ENCODE results near the gene CENPE. TPM values are rescaled to one million over a fixed set of nuclear protein-coding genes. Genes with fewer than 3 reads are reported as not detected.

The CENPE gene, protein sequence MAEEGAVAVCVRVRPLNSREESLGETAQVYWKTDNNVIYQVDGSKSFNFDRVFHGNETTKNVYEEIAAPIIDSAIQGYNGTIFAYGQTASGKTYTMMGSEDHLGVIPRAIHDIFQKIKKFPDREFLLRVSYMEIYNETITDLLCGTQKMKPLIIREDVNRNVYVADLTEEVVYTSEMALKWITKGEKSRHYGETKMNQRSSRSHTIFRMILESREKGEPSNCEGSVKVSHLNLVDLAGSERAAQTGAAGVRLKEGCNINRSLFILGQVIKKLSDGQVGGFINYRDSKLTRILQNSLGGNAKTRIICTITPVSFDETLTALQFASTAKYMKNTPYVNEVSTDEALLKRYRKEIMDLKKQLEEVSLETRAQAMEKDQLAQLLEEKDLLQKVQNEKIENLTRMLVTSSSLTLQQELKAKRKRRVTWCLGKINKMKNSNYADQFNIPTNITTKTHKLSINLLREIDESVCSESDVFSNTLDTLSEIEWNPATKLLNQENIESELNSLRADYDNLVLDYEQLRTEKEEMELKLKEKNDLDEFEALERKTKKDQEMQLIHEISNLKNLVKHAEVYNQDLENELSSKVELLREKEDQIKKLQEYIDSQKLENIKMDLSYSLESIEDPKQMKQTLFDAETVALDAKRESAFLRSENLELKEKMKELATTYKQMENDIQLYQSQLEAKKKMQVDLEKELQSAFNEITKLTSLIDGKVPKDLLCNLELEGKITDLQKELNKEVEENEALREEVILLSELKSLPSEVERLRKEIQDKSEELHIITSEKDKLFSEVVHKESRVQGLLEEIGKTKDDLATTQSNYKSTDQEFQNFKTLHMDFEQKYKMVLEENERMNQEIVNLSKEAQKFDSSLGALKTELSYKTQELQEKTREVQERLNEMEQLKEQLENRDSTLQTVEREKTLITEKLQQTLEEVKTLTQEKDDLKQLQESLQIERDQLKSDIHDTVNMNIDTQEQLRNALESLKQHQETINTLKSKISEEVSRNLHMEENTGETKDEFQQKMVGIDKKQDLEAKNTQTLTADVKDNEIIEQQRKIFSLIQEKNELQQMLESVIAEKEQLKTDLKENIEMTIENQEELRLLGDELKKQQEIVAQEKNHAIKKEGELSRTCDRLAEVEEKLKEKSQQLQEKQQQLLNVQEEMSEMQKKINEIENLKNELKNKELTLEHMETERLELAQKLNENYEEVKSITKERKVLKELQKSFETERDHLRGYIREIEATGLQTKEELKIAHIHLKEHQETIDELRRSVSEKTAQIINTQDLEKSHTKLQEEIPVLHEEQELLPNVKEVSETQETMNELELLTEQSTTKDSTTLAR (N-terminal part only)
- total RNA-seq (2.1 and 2.8 TPM in 2 replicates), polyA plus RNA-seq (0.15 and 0.22 TPM in 2 replicates), polyA minus RNA-seq (0.34 and 1.6 TPM in 2 replicates)
- total RNA-seq (2013), result 1.7 TPM

DNA sequence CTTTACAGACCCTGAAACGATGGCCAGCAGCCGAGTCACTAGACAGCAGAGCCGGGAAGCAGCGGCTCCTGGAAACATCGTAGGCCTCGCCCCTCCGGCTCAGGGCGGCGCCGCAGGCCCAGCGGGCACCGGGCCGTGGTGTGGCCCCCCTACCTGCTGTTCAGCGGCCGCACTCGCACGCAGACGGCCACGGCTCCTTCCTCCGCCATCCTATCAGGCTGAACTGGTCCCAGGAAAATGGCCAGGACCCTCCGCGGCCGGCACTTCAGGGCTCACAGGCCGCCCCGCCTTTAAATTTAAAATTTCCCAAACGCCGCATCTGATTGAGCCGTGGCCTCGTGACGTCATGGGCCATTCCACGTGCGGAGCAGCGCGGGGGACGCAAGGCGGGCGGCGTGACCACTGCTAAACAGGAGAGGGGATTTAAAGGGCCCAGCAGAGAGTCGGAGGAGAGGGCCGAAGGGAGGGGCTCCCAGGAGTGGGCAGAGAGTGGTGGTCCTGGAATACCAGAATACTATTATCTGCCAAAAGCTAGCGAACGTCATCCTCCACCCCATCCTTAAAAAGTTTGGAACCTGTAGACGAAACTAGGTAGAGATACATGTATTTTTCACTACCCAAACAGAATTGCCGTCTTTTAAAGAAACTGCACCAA, at the start of gene CENPE:
CENPE (minus strand) TSS at position 233 of the 655 bp plus-strand sequence; CDS start at position 209, 24 bp downstream.
- ChIA-PET POLR2A (no interaction called here), CTCF (interaction anchor here (1.1 kb wide), 1 partner anchor 97 kb away, joined by 3 read pairs; no protein-coding TSS in a partner anchor)
- TF ChIP-seq EZH2 (IDR thresholded peaks at IDR 0.05; ENCODE audit: borderline replicate concordance, insufficient read depth, low read depth, low read length, poor library complexity, severe bottlenecking), result no peak
- TF ChIP-seq, protein P1, sequence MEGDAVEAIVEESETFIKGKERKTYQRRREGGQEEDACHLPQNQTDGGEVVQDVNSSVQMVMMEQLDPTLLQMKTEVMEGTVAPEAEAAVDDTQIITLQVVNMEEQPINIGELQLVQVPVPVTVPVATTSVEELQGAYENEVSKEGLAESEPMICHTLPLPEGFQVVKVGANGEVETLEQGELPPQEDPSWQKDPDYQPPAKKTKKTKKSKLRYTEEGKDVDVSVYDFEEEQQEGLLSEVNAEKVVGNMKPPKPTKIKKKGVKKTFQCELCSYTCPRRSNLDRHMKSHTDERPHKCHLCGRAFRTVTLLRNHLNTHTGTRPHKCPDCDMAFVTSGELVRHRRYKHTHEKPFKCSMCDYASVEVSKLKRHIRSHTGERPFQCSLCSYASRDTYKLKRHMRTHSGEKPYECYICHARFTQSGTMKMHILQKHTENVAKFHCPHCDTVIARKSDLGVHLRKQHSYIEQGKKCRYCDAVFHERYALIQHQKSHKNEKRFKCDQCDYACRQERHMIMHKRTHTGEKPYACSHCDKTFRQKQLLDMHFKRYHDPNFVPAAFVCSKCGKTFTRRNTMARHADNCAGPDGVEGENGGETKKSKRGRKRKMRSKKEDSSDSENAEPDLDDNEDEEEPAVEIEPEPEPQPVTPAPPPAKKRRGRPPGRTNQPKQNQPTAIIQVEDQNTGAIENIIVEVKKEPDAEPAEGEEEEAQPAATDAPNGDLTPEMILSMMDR (IDR thresholded peaks at IDR 0.05), result no peak
- Histone ChIP-seq H3K4me2 (replicated peaks; ENCODE audit: low read depth, low read length, poor library complexity, severe bottlenecking) (peak within 1 kb of the TSS; percentile 88), H3K9ac (ENCODE audit: low read length) (peak within 1 kb of the TSS; percentile 95), H2AFZ (ENCODE audit: insufficient read depth, low read depth, low read length, poor library complexity, severe bottlenecking) (peak within 1 kb of the TSS; percentile 99), H3K4me3 (ENCODE audit: control extremely low read depth in 1 of 5, extremely low read depth in 1 of 5, insufficient read depth in 1 of 5, low read depth in 2 of 5, low read length in 4 of 5) (peak within 1 kb of the TSS; percentile 59 to 95 (median 79)), H3K36me3 (replicated peaks in 1 of 2; ENCODE audit: control extremely low read depth in 1 of 2, control insufficient read depth in 1 of 2, extremely low read depth in 1 of 2, insufficient read depth in 2 of 2, low read length in 1 of 2) (no peaks in the 10 kb centered on the region), H3K9me3 (ENCODE audit: control extremely low read depth in 1 of 3, control insufficient read depth in 2 of 3, insufficient read depth in 1 of 3, low read length in 2 of 3) (no peaks in the 10 kb centered on the region), H3K27me3 (replicated peaks in 1 of 4; ENCODE audit: control extremely low read depth in 1 of 4, control insufficient read depth in 3 of 4, insufficient read depth in 4 of 4, low read length in 3 of 4) (peaks cover 0 to 7% (median 0%) of the 10 kb centered on the region in 4 experiments), H3K4me1 (ENCODE audit: control insufficient read depth in 2 of 2, insufficient read depth in 2 of 2, low read length in 2 of 2) (peaks cover 9 to 10% of the 10 kb centered on the region in 2 donors), H3K27ac (ENCODE audit: low read length in 2 of 2) (peak within 1 kb of the TSS; percentile 64 to 87), H4K20me1 (ENCODE audit: control insufficient read depth, insufficient read depth, low read length, poor library complexity, severe bottlenecking) (no peaks in the 10 kb centered on the region), H3K79me2 (ENCODE audit: control insufficient read depth, insufficient read depth, low read length) (no peaks in the 10 kb centered on the region)
- peak within 1 kb of the TSS; percentile 96 for H3K27ac Mint-ChIP-seq
- intact Hi-C loops (cut with micrococcal nuclease), result loop anchor here (1.0 to 5.0 kb wide), 5 partner anchors 99 to 851 kb away; partner anchors contain the start of genes BDH2, CISD2, SLC39A8 and SLC9B1
- peak within 1 kb of the TSS; percentile 94 for H3K4me3 Mint-ChIP-seq
- under 1% methylated on average over 36 of the region's 44 CpGs for WGBS (ENCODE audit: insufficient coverage)
- peaks cover 15% of the 10 kb centered on the region for H3K4me1 Mint-ChIP-seq
- ATAC-seq (ENCODE audit: low read depth) (peak; percentile 88), DNase-seq (peak; percentile 94)
- peaks cover 12% of the 10 kb centered on the region for H3K27me3 Mint-ChIP-seq
- no peaks in the 10 kb centered on the region for H3K9me3 Mint-ChIP-seq (ENCODE audit: insufficient read depth)

All from B cell (primary cell).